Astrocyte of the spinal cord (primary cell): ENCODE data around the gene OR4N2.
"Not testable (repeated sequence)": the region's sequence is repeated elsewhere in the genome, so short reads cannot be mapped to it uniquely, and the experiment has no call there.

Experiments
- DNase-seq: peaks from one replicate; pipeline ENCODE4 v3.0.0; 2011; ENCODE audit warnings: low read depth, low spot score
- H3K4me3 ChIP-seq: 2 replicates; pipeline ENCODE4 v1.5.1; 2011; ENCODE audit warnings: low read depth, mild to moderate bottlenecking, low read length, moderate library complexity
- in situ Hi-C: cut with HindIII; loops from 2 replicates; pipeline ENCODE4 v1.10.0; 2017; ENCODE audit warnings: low sequenced_read_pairs
- TF ChIP-seq, protein P1 (sequence below): IDR thresholded peaks from 2 replicates; pipeline ENCODE4 v1.5.1; 2012; ENCODE audit warnings: low read depth, mild to moderate bottlenecking, low read length, inconsistent platforms

The OR4N2 gene

DNA sequence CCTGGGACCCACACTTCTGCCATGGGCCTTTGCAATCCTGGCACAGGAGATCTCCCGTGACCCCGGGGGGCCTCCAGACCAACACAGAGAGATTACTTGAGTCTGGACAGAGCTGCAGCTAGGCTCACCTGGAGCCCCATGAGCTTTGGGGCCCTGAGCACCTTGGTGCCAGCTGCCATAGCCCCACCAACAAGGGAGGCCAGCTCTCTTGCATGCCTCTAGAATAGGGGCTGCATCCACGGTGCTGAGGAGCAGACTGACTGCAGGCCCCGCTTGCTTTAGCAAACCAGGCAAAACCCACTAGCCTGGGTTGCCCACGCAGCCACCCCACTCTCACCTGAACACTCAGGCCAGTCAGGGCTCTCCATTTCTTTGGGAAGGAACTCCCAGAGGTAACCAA lies 3.7 kb upstream of the OR4N2 start:
- H3K4me3 ChIP-seq, result no peak overlapping the region
- in situ Hi-C loops, result no loop called here
- no peak for DNase-seq
- TF ChIP-seq, protein P1, sequence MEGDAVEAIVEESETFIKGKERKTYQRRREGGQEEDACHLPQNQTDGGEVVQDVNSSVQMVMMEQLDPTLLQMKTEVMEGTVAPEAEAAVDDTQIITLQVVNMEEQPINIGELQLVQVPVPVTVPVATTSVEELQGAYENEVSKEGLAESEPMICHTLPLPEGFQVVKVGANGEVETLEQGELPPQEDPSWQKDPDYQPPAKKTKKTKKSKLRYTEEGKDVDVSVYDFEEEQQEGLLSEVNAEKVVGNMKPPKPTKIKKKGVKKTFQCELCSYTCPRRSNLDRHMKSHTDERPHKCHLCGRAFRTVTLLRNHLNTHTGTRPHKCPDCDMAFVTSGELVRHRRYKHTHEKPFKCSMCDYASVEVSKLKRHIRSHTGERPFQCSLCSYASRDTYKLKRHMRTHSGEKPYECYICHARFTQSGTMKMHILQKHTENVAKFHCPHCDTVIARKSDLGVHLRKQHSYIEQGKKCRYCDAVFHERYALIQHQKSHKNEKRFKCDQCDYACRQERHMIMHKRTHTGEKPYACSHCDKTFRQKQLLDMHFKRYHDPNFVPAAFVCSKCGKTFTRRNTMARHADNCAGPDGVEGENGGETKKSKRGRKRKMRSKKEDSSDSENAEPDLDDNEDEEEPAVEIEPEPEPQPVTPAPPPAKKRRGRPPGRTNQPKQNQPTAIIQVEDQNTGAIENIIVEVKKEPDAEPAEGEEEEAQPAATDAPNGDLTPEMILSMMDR, result no peak

DNA sequence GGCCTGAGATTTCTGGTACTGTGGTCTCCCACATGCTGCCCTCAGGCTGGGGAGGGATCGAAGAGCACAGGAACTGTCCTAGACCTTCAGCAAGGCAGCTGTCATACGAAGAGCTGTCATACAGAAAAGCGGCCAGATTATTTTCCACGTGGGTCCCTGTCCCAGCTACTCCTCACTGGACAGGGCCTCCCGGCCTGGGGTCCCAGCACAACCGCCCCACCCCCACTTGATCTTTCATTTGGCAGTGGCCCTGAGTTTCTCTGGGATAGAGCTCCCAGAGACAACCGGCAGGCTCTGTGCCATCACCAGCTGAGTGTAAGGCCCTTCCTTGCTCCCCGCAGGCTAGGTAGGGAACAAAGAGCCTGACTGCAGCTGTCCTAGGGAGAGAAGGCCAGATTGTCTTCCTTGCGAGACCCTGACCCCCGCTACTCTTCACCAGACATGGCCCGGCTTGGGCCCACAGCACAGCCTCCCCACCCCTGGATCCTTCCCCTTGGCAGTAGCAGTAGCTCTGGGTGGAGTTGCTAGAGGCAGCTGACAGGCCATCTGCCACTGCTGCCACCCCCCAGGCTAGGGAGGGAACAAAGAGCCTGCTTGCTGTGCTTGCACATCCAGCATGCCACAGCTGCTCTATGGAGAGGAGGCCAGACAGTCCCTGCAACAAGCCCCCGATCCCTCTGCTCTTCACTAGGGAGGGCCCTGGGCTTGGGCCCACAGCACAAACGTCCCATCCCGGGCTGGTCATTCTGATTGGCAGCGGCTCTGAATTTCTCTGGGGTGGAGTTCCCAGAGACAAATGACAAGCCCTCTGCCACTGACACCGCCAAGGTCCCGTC lies 3.1 kb upstream of the OR4N2 start:
- no peak for DNase-seq
- no peak overlapping the region for H3K4me3 ChIP-seq
- TF ChIP-seq, protein P1, result no peak
- in situ Hi-C loops, result no loop called here

GRCh38 chr14:19801118-19801464 lies 2.5 kb upstream of the OR4N2 start:
- DNase-seq, result no peak
- H3K4me3 ChIP-seq, result no peak overlapping the region
- in situ Hi-C loops, result no loop called here
- TF ChIP-seq, protein P1, result no peak

- in situ Hi-C loops, H3K4me3 ChIP-seq, DNase-seq: not testable (repeated sequence)
Observed at GRCh38 chr14:19813171-19813920, 9.8 kb downstream of the OR4N2 start.

GRCh38 chr14:19819879-19820278 lies 16.3 kb downstream of the OR4N2 start:
- H3K4me3 ChIP-seq, in situ Hi-C loops, DNase-seq: not testable (repeated sequence)

DNA sequence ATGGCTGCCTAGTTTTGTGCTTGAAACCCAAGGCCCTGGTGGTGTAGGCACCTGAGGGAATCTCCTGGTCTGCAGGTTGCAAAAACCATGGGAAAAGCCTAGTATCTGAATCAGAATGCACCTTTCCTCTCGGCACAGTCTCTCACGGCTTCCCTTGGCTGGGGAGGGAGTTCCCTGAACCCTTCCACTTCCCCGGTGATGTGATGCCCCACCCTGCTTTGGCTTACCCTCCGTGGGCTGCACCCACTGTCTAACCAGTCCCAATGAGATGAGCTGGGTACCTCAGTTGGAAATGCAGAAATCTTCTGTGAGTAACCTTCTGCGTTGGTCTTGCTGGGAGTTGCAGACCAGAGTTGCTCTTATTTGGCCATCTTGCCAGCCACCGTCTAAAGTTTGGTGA lies 17.4 kb downstream of the OR4N2 start:
- DNase-seq, in situ Hi-C loops, H3K4me3 ChIP-seq: not testable (repeated sequence)

GRCh38 chr14:19823178-19823577 lies 19.6 kb downstream of the OR4N2 start:
- DNase-seq, result no peak
- in situ Hi-C loops, result no loop called here
- TF ChIP-seq, protein P1, result no peak
- no peak overlapping the region for H3K4me3 ChIP-seq

DNA sequence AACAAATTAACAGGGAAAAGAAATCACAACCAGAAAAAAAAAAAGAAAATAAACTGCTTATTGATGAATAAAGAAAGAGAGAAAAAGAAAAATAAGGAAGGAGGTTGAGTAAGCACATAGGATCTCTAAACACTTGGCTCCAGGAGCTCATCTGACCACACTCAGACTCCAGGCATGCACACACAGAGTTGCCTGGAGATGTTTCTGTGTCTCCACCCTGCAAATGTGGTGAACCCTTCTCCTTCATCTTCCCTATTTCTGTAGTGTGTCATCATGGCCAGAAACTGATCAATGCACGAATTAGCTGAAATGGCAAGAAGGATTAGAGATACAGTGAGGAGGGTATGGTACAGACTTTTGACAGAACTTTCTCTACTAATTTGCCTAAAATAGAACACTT lies 20.2 kb downstream of the OR4N2 start:
- in situ Hi-C loops, result no loop called here
- H3K4me3 ChIP-seq, result no peak overlapping the region
- TF ChIP-seq, protein P1, result no peak
- DNase-seq, result no peak

- H3K4me3 ChIP-seq, DNase-seq, in situ Hi-C loops: not testable (repeated sequence)
Observed at GRCh38 chr14:19827626-19828244, 24.2 kb downstream of the OR4N2 start.
